Natural killer cell treated with Interleukin-12 subunit alpha and Interleukin-12 subunit beta and Interleukin-15 and Interleukin-18, amount 100 ng/mL, for 72 hours (primary cell): ENCODE data around the gene SLC30A2. TPM values are rescaled to one million over a fixed set of nuclear protein-coding genes. Genes with fewer than 3 reads are reported as not detected.

Experiments
- ATAC-seq, 2 donors: fragments of 150-1000 bp; cut with Tn5 transposase in 1 of 2; sonication (Bioruptor Pico), chemical (Tn5 transposase) in 1 of 2; 2 replicates each; pipeline ENCODE4 v1.10.0; 2021
- DNase-seq: peaks from one replicate; pipeline ENCODE4 v3.0.0; 2022; ENCODE audit warnings: low spot score
- H3K27ac Mint-ChIP-seq, 2 donors: 1 replicate in 1 of 2; 2 replicates in 1 of 2; pipeline ENCODE4 v1.8.0; 2022; ENCODE audit warnings: mixed read lengths in 2 of 2, mild to moderate bottlenecking in 1 of 2, moderate library complexity in 1 of 2
- H3K27me3 Mint-ChIP-seq, 2 donors: 1 replicate in 1 of 2; 2 replicates in 1 of 2; pipeline ENCODE4 v1.8.0; 2022; ENCODE audit warnings: mixed read lengths in 2 of 2
- H3K36me3 Mint-ChIP-seq: one replicate; pipeline ENCODE4 v1.8.0; 2022; ENCODE audit warnings: mixed read lengths
- H3K4me1 Mint-ChIP-seq, 2 donors: 1 replicate in 1 of 2; 2 replicates in 1 of 2; pipeline ENCODE4 v1.8.0; 2022; ENCODE audit warnings: low read depth in 2 of 2, mixed read lengths in 2 of 2, mild to moderate bottlenecking in 1 of 2
- H3K4me3 Mint-ChIP-seq: one replicate; pipeline ENCODE4 v1.8.0; 2022; ENCODE audit warnings: mixed read lengths
- H3K9me3 Mint-ChIP-seq: 2 replicates; pipeline ENCODE4 v1.8.0; 2022; ENCODE audit warnings: mixed read lengths
- total RNA-seq, 2 donors: library from RNA; stranded (reverse); gene quantifications; one replicate each; pipeline ENCODE4 v1.2.3, GENCODE V29; 2022

SLC30A2 gene
- total RNA-seq, 2 donors from 2014 or later = not detected

DNA sequence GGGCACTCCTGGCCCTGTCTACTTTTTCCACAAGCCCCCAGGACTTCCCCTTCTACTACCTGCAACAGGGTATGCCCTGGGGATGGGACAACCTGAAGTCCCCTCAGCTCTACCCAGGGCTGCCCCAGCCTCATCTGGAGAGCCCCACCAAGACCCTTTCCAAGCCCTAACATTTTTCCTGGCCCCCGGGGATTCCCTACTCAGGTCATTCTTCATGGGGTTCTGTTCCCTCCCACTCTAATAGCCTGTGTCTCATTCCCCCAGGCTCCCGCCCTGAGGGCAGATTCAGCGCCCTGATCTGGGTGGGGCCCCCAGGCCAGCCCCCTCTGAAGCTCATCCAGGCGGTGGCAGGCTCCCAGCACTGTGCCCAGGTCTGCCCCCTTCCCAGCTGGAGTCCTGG, 14.7 kb downstream of the SLC30A2 start:
- H3K4me3 Mint-ChIP-seq = no peak overlapping the region
- H3K27me3 Mint-ChIP-seq = peaks cover 0 to 7% of the 10 kb centered on the region in 2 donors
- H3K27ac Mint-ChIP-seq = no peak overlapping the region
- DNase-seq = no peak
- peaks cover 8 to 13% of the 10 kb centered on the region in 2 donors for H3K4me1 Mint-ChIP-seq
- no peaks in the 10 kb centered on the region for H3K36me3 Mint-ChIP-seq
- no peaks in the 10 kb centered on the region for H3K9me3 Mint-ChIP-seq
- no peak for ATAC-seq

DNA sequence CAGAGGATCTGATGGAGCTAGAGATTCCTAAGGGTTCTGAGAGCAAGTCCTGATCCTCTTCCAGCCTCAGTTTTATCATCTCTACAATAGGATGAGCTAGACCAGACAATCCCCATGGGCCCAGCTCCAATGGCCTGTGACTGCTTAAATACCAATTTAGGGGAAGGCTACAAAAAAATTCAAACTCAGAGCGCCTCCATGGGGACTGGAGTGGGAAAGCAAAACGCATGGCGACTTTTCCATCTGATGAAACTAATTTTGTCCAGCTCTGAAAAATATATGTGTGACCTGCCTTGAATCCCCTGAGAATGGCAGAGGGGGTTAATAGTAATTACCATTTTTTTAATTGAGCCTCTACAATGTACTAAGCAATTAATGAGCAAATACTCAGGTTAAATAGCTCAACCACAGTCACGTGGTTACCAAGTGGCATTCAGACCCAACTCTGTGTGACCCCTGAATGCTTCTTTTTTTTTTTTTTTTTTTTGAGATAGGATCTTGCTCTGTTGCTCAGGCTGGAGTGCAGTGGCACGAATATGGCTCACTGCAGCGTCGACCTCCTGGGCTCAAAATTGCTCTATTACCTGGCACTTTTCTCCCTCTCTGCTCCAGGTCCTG, 15.9 kb downstream of the SLC30A2 start:
- Mint-ChIP-seq H3K36me3 (no peaks in the 10 kb centered on the region), H3K27ac (no peak overlapping the region), H3K9me3 (no peaks in the 10 kb centered on the region), H3K27me3 (peaks cover 0 to 7% of the 10 kb centered on the region in 2 donors), H3K4me1 (peaks cover 0 to 6% of the 10 kb centered on the region in 2 donors), H3K4me3 (no peak overlapping the region)
- ATAC-seq = no peak
- DNase-seq = no peak

DNA sequence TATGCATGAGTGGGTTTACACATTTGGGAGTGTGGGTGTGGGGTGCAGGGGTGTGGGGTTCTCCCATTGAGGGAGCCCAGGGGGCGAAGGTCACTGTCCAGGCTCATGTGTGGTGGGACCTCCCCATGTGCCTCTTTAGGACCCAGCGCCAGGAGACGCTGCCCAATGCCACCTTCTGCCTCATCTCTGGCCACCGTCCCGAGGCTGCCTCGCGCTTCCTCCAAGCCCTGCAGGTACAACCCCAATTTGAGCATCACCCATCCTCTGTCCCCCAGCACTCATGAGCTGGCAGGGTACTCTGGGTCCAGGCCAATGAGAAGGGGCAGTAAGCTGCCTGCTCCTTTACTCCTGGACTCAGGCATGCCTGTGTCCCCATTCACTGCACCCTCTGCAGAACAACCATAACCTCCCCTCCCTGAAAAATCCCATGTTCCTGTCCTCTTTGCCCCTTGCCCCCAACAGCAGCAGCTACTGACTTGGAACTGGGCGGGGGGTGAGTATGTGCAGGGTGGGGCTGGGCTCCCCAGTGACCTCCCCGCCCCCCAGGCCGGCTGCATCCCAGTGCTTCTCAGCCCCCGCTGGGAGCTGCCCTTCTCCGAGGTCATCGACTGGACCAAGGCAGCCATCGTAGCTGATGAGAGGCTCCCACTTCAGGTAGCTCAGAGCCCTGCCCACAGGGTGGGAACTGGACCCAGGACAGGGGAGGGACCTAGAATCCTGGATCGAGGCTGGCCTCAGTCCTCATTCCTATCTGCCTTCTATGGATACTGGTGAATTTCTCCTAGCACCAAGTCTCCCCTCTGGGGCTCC, 16.7 kb downstream of the SLC30A2 start:
- Mint-ChIP-seq H3K27ac (no peak overlapping the region), H3K9me3 (no peaks in the 10 kb centered on the region), H3K4me1 (no peaks in the 10 kb centered on the region), H3K27me3 (peaks cover 0 to 4% of the 10 kb centered on the region in 2 donors), H3K36me3 (no peaks in the 10 kb centered on the region), H3K4me3 (no peak overlapping the region)
- DNase-seq (no peak), ATAC-seq (no peak)

DNA sequence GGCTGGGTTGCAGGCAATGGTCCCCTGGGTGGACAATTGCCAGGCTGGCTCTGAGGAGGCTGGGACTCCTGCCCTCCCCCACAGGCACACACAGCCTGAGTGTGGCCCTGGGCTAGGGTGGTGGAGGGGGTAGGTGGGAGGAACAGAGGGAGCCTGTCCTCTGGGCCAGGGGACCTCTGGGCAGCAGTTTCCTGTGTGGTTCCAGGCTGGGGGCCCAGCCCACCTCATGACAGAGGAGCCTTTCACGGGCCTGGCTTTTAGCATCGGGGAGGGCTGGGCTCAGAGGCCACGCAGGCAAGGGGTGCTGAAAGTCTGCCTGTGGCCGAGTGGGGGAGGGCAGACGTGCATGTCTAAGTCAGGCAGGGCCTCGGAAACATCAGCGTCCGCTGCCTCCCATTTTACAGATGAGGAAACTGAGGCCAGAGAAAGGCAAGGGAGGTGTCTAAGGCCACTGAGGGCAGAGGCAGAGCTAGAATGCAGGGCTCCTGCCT, 17.4 kb downstream of the SLC30A2 start:
- Mint-ChIP-seq H3K36me3 (no peaks in the 10 kb centered on the region), H3K4me1 (no peaks in the 10 kb centered on the region), H3K27ac (no peak overlapping the region), H3K9me3 (no peaks in the 10 kb centered on the region), H3K27me3 (no peaks in the 10 kb centered on the region), H3K4me3 (no peak overlapping the region)
- DNase-seq = no peak
- ATAC-seq = no peak

DNA sequence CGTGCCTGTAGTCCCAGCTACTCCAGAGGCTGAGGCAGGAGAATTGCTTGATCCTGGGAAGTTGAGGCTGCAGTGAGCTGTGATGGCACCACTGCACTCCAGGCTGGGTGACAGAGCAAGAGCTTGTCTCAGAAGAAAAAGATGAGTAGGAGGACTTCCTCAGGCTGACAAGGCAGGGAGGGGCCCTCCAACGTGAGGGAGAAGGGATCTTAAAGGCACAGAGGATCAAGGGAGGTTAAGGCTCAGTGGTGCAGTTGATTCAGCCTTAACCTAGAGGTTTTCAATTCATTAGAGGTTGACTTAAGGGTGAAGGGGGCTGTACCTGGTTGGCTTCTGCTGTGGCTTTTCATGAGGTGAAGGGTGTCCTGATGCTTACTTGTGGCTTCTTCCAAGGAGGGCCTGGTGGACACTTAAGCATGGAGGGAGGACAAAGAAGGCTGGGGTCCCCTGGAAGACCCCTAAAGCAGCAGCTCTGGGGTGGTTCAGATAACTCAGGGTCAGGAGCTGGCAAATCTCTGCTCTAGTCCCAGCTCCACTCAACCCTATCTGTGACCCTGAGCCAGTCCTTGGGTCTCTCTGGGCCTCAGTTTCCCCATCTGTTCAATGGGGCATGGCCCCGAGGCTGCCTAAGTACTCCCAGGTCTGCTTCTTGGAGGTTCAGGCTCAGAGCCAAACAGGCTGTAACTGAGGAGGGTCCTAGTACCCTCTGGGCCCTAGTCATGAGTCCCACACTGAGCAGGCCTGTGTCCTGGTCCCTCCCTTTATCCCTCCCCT, 18.0 kb downstream of the SLC30A2 start:
- no peaks in the 10 kb centered on the region for H3K9me3 Mint-ChIP-seq
- H3K4me3 Mint-ChIP-seq = no peak overlapping the region
- no peak overlapping the region for H3K27ac Mint-ChIP-seq
- ATAC-seq = no peak
- H3K4me1 Mint-ChIP-seq = no peaks in the 10 kb centered on the region
- no peaks in the 10 kb centered on the region for H3K27me3 Mint-ChIP-seq
- DNase-seq = no peak
- H3K36me3 Mint-ChIP-seq = no peaks in the 10 kb centered on the region

DNA sequence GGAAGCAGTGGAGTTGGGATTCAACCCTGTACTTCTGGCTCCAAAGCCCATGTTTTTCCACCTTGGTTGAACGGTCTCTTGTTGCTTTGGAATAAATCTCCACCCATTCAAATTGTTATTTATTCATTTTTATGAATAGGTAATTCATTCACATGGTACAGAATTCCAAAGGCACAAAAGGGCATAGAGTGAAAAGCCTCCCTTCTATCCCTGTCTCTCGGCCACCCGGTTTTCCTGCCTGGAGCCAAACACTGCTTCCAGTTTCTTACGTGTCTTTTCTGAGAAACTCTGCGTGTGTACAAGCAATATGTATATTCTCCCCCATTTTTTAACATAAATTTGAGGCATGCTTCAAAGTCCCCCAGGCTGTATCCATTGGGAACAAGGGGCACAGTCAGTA, 20.4 kb downstream of the SLC30A2 start:
- Mint-ChIP-seq H3K27me3 (no peaks in the 10 kb centered on the region), H3K27ac (no peak overlapping the region), H3K4me1 (no peaks in the 10 kb centered on the region), H3K9me3 (no peaks in the 10 kb centered on the region), H3K4me3 (no peak overlapping the region), H3K36me3 (no peaks in the 10 kb centered on the region)
- ATAC-seq = no peak
- DNase-seq = no peak

DNA sequence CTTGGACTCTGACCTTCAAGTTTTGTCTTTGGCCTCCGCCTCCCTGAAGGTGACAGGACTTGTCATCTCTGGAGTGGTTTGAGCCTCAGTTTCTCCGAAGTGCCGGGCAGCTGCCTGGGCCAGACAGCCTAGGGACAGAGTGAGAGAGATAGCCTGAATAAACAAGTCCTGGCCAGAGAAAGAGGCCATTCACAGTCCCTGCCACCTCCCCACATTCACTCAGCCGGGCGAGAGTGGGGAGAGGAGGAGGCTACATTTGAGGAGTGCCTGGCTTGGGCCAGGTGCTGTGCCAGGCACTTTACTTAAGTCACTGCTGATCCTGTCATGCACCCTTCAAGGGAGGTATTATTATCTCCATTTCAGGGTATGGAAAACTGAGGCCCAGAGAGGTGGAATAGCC, 20.9 kb downstream of the SLC30A2 start:
- Mint-ChIP-seq H3K9me3 (no peaks in the 10 kb centered on the region), H3K4me1 (peaks cover under 1 to 2% of the 10 kb centered on the region in 2 donors), H3K27ac (no peak overlapping the region), H3K27me3 (peaks cover 0 to 3% of the 10 kb centered on the region in 2 donors), H3K36me3 (no peaks in the 10 kb centered on the region), H3K4me3 (no peak overlapping the region)
- DNase-seq (no peak), ATAC-seq (no peak)

DNA sequence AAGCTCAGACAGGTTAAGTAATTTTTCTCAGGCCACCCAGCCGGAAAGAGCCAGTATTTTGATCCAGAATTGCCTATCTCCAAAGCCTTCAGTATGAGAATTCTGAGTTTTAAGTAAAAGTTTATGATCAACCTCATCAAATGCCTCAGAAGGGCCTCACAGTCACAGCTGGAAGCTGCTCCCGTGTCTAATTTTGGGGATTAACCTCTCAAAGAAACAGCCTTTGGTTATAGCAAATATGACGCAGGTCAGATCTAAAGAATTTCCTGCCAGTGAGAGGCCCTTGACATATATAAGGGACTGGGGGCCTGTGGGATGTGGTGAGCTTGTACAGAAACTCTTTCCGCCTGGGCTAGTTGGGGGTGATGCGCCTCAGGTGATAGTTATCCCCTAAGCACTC, 22.1 kb downstream of the SLC30A2 start:
- Mint-ChIP-seq H3K27me3 (peaks cover 0 to 3% of the 10 kb centered on the region in 2 donors), H3K4me3 (no peak overlapping the region), H3K4me1 (peaks cover 7 to 9% of the 10 kb centered on the region in 2 donors), H3K36me3 (no peaks in the 10 kb centered on the region), H3K27ac (no peak overlapping the region), H3K9me3 (no peaks in the 10 kb centered on the region)
- DNase-seq = no peak
- no peak for ATAC-seq

DNA sequence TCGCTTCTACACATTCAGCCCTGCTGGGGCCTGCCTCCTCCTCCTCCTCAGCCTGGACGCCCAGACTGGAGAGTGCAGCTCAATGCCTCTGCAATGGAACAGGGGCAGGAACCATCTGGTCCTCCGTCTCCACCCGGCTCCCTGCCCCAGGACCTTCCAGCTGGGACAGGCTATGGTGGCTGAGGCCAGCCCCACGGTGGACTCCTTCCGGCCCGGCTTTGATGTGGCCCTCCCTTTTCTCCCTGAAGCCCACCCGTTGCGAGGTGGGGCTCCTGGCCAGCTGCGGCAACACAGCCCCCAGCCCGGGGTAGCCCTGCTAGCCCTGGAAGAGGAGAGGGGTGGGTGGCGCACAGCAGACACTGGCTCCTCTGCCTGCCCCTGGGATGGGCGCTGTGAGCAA, 22.9 kb downstream of the SLC30A2 start:
- DNase-seq (no peak), ATAC-seq (peak in 1 of 2 donors; percentile 11)
- no peaks in the 10 kb centered on the region for H3K9me3 Mint-ChIP-seq
- no peaks in the 10 kb centered on the region for H3K36me3 Mint-ChIP-seq
- H3K27ac Mint-ChIP-seq = no peak overlapping the region
- H3K4me3 Mint-ChIP-seq = no peak overlapping the region
- H3K27me3 Mint-ChIP-seq = peaks cover 0 to 3% of the 10 kb centered on the region in 2 donors
- peaks cover 7 to 9% of the 10 kb centered on the region in 2 donors for H3K4me1 Mint-ChIP-seq

DNA sequence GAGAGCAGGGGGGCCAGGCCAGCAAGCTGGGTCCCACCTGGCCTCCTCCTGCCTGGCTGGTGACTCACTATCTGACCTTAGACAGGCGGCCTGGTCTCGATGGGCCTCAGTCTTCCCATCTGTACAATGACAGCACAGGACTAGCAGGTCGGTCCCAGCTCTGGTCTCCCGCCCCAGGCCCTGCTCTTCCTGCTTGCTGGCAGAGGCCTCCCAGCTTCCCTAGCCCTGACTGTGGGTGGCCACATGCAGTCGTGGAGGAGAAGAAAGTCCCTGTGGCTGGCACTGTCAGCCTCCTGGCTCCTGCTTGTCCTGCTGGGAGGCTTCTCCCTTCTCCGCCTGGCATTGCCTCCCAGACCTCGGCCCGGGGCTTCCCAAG, 23.5 kb downstream of the SLC30A2 start:
- peaks cover 7 to 9% of the 10 kb centered on the region in 2 donors for H3K4me1 Mint-ChIP-seq
- peak in 1 of 2 donors; percentile 8 for ATAC-seq
- H3K4me3 Mint-ChIP-seq = no peak overlapping the region
- H3K27me3 Mint-ChIP-seq = peaks cover 0 to 3% of the 10 kb centered on the region in 2 donors
- DNase-seq = no peak
- no peak overlapping the region for H3K27ac Mint-ChIP-seq
- H3K36me3 Mint-ChIP-seq = no peaks in the 10 kb centered on the region
- H3K9me3 Mint-ChIP-seq = no peaks in the 10 kb centered on the region

DNA sequence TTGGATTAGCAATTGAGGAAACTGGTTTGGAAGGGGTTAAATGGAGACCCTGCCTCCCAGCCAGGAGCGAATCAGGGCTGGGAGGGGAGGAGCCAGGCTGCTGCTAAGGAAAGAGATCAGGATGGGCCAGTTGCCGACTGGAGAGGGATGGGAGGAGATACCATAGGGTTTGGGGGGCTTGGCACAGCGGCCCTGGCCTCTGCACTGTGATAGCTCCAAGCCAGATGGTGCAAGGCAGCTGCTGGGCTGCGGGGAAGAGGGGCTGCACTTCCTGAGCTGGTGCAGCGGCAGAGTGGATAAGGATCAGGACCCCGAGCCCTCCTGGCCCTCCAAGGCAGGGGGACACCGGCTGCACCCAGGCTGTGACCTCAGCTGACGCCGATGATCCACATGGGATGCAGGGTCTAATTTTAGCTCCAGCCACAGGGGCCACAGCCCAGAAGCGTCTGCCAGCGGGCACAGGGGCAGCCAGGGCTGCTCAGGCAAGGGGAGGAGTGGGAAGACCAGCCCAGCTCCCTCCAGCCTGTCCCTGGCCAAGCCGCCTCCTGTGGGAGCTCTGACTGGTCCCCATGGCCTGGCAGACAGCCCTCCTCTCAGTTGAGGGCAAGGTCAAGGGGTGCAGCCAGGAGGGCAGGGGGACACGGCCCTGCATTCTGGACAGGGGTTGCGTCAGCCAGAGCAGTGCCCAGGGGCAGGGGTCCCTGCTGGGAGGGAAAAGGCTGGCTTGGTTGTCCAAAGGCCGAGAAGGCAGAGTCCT, 24.1 kb downstream of the SLC30A2 start, which contains the start of gene EXTL1:
Gene EXTL1 (plus strand): TSS at position 129 of the 757 bp plus-strand sequence. CDS start 872 bp downstream, outside the sequence.
- no peak for ATAC-seq
- Mint-ChIP-seq H3K27me3 (peaks cover 0 to 3% of the 10 kb centered on the region in 2 donors), H3K27ac (no peak within 1 kb of the TSS), H3K36me3 (no peaks in the 10 kb centered on the region), H3K9me3 (no peaks in the 10 kb centered on the region), H3K4me3 (no peak within 1 kb of the TSS), H3K4me1 (peaks cover 7 to 9% of the 10 kb centered on the region in 2 donors)
- no peak for DNase-seq

DNA sequence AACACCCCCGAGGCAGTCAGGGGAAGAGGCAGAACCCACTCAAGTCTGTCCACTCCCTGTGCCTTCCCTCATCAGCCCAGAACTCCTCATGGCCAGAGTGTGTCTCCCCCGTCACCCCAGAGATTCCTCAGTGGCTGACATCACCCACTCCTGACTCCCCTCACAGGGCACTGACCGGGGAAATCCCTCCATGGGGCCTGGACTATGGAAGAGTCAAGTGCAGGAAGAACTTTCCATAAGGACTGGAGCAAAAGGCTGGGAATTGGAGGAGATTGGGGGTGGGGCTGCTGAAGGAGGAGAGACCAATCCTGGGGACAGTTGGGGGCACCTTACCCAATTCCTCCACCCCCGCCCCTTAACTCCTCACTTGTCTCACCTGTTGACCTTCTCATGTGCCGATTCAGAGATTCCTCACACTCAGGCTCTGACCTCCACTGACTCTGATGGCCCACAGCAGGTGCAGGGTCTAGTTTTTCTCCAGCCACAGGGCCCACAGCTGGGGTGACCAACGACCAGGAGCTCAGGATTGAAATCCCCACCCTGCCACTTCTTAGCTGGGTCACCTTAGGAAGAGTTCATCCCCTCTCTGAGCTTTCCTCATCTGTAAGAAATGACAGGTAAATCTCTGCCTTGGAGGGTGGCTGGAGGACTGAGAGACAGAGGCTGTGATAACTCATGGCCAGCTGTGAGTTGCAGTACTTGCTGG, 24.8 kb downstream of the SLC30A2 start:
- Mint-ChIP-seq H3K4me1 (peaks cover 7 to 9% of the 10 kb centered on the region in 2 donors), H3K9me3 (no peaks in the 10 kb centered on the region), H3K36me3 (no peaks in the 10 kb centered on the region), H3K27me3 (peaks cover 0 to 3% of the 10 kb centered on the region in 2 donors), H3K27ac (no peak overlapping the region), H3K4me3 (no peak overlapping the region)
- ATAC-seq (no peak), DNase-seq (no peak)

DNA sequence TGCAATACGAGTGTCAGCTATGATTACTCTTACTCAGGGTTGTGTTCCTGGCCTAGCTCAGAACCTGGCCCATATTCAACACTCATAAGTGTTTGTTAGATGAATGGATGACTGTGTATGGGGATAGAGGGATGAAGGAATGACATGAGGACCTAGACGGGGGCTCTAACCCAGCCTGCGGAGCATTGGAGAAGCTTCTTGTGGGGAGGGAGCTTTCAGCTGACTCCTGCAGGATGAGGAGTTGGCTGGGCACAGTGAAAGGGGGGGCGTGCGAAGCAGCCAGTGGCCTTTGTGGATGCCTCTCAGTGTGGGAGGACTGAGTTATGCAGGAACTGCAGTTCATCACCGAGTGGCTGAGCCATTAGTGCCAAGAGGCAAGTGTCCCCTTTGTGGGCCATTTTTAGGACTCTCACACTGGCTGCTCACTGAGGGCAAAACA, 25.6 kb downstream of the SLC30A2 start:
- no peaks in the 10 kb centered on the region for H3K9me3 Mint-ChIP-seq
- no peak overlapping the region for H3K4me3 Mint-ChIP-seq
- peaks cover 0 to 3% of the 10 kb centered on the region in 2 donors for H3K27me3 Mint-ChIP-seq
- peaks cover 7 to 9% of the 10 kb centered on the region in 2 donors for H3K4me1 Mint-ChIP-seq
- no peaks in the 10 kb centered on the region for H3K36me3 Mint-ChIP-seq
- DNase-seq = no peak
- H3K27ac Mint-ChIP-seq = no peak overlapping the region
- ATAC-seq = no peak
